GM13976 (cell line): Measurements from ENCODE around the gene RABL6.

ENCODE experiments used
- DNase-seq: peaks from one replicate; pipeline ENCODE4 v3.0.0; 2012; ENCODE audit warnings: low spot score
- CTCF ChIP-seq: IDR thresholded peaks from 2 replicates; pipeline ENCODE4 v1.5.1; 2012; ENCODE audit warnings: borderline replicate concordance, mild to moderate bottlenecking; ENCODE audit not compliant: insufficient read depth; ENCODE audit errors: extremely low read depth, missing control alignments, control extremely low read depth
- in situ Hi-C: fragments of 300-500 bp; cut with MboI; formaldehyde crosslinking; loops from one replicate; pipeline ENCODE4 v1.12.0; 2022; ENCODE audit warnings: low sequenced_read_pairs, mixed read lengths, inconsistent platforms; ENCODE audit not compliant: unreplicated experiment

RABL6 gene

GRCh38 chr9:136844761-136845464, 37.2 kb downstream of the RABL6 start:
- no peak for DNase-seq
- no peak for TF ChIP-seq CTCF
- in situ Hi-C loops: no loop called here

- TF ChIP-seq CTCF: no peak
- DNase-seq: no peak
- in situ Hi-C loops: no loop called here
These were observed 37.9 kb downstream of the RABL6 start for GRCh38 chr9:136845465-136846260.

- TF ChIP-seq CTCF: no peak
- in situ Hi-C loops: no loop called here
- no peak for DNase-seq
These were observed 38.8 kb downstream of the RABL6 start for GRCh38 chr9:136846376-136847087.

- in situ Hi-C loops: no loop called here
- TF ChIP-seq CTCF: no peak
- DNase-seq: peak; percentile 64
These were observed 39.5 kb downstream of the RABL6 start for GRCh38 chr9:136847088-136847825.

- in situ Hi-C loops: no loop called here
- DNase-seq: peak; percentile 85
- TF ChIP-seq CTCF: no peak
These were observed 40.2 kb downstream of the RABL6 start for GRCh38 chr9:136847826-136848392.
